Upper lobe of left lung (tissue), 6 donors: ENCODE results near the gene KCNA3. TPM values are rescaled to one million over a fixed set of nuclear protein-coding genes. Genes with fewer than 3 reads are reported as not detected.

Experiments used
- ATAC-seq, 2 donors: fragments of 200-7000 bp; cut with Tn5 transposase; one replicate each; pipeline ENCODE4 v1.9.1; 2022; ENCODE audit warnings: mild to moderate bottlenecking in 2 of 2, moderate library complexity in 2 of 2; ENCODE audit not compliant: low FRiP score in 2 of 2
- DNase-seq, 2 donors: peaks; one replicate each; pipeline ENCODE4 v3.0.0-alpha.2; 2019 to 2020
- H3K27ac ChIP-seq, 4 donors: fragments of 200-600 bp; sonication (generic); one replicate each; pipeline ENCODE4 v1.5.1; 2016 to 2019
- H3K27me3 ChIP-seq, 4 donors: fragments of 200-600 bp; sonication (generic); one replicate each; pipeline ENCODE4 v1.5.1; 2017 to 2019
- H3K36me3 ChIP-seq, 4 donors: fragments of 200-600 bp; sonication (generic); one replicate each; pipeline ENCODE4 v1.5.1; 2016 to 2019
- H3K4me1 ChIP-seq, 4 donors: fragments of 200-600 bp; sonication (generic); one replicate each; pipeline ENCODE4 v1.5.1; 2018 to 2019
- H3K4me3 ChIP-seq, 4 donors: fragments of 200-600 bp; sonication (generic); one replicate each; pipeline ENCODE4 v1.5.1; 2017 to 2019; ENCODE audit warnings: mild to moderate bottlenecking in 2 of 4, moderate library complexity in 1 of 4
- H3K9me3 ChIP-seq, 4 donors: fragments of 200-600 bp; sonication (generic); one replicate each; pipeline ENCODE4 v1.5.1; 2018 to 2019
- CTCF ChIP-seq, 6 experiments: fragments of 450-650 bp in 4 of 6; fragments of 200-600 bp in 2 of 6; sonication (generic) in 2 of 6; IDR thresholded peaks; one replicate each; pipeline ENCODE4 v1.5.1; 2016 to 2019; ENCODE audit warnings: antibody characterized with exemption in 6 of 6
- EP300 ChIP-seq, 4 donors: sonication (generic); formaldehyde crosslinking; IDR thresholded peaks; one replicate each; pipeline ENCODE4 v1.5.1; 2017; ENCODE audit warnings: antibody characterized with exemption in 4 of 4, control low read depth in 2 of 4
- POLR2A ChIP-seq, 4 donors: fragments of 450-650 bp; IDR thresholded peaks; one replicate each; pipeline ENCODE4 v1.5.1; 2016 to 2017; ENCODE audit warnings: antibody characterized with exemption in 4 of 4, mild to moderate bottlenecking in 2 of 4
- POLR2AphosphoS5 ChIP-seq, 2 donors: sonication (generic); formaldehyde crosslinking; IDR thresholded peaks; one replicate each; pipeline ENCODE4 v1.5.1; 2017; ENCODE audit warnings: antibody characterized with exemption in 2 of 2
- WGBS, 2 donors: methylation state at CpG; one replicate each; pipeline ENCODE4 v1.1.5; 2017 to 2018; 5-methylcytosine and 5-hydroxymethylcytosine counted together
- total RNA-seq, 6 donors: library from RNA; depleted of rRNA in 4 of 6; stranded (reverse); fragments of >200 nt in 4 of 6; gene quantifications; one replicate each; pipeline versions ENCODE4 v1.1.0 to v1.2.1, GENCODE V29; 2016 to 2021
- donor health status: DM: no; HTN: no; CAD: no; lungs with moderate emphysema.
- donor health status: DM: no; HTN: yes; CAD: no; lungs with severe emphysema.

KCNA3 gene
- total RNA-seq, 6 donors from 2014 or later: 12.6 to 25.1 (median 19.7) TPM

- H3K9me3 ChIP-seq: no peaks in the 10 kb centered on the region
- no peak overlapping the region for H3K4me3 ChIP-seq
- no peak for DNase-seq
- 70 to 73% methylated on average over 2 of the region's 2 CpGs for WGBS, 2 donors
- H3K27me3 ChIP-seq: no peaks in the 10 kb centered on the region
- no peaks in the 10 kb centered on the region for H3K36me3 ChIP-seq
- H3K4me1 ChIP-seq: peaks cover 0 to 7% (median 4%) of the 10 kb centered on the region in 4 donors
- TF ChIP-seq POLR2A (IDR thresholded peaks at IDR 0.05) (no peak), POLR2AphosphoS5 (IDR thresholded peaks at IDR 0.05) (no peak), EP300 (IDR thresholded peaks at IDR 0.05) (no peak), CTCF (IDR thresholded peaks at IDR 0.05) (no peak)
- peak in 1 of 2 donors; percentile 56 for ATAC-seq
- no peak overlapping the region for H3K27ac ChIP-seq
Measured at GRCh38 chr1:110627764-110628163, 47.0 kb downstream of the KCNA3 start.

GRCh38 chr1:110626889-110627288 is 47.9 kb downstream of the KCNA3 start:
- Histone ChIP-seq H3K4me3 (no peak overlapping the region), H3K27me3 (no peaks in the 10 kb centered on the region), H3K9me3 (no peaks in the 10 kb centered on the region), H3K27ac (no peak overlapping the region), H3K4me1 (peaks cover 0 to 7% (median 4%) of the 10 kb centered on the region in 4 donors), H3K36me3 (no peaks in the 10 kb centered on the region)
- DNase-seq (no peak), ATAC-seq (no peak)
- WGBS, 2 donors: 66 to 70% methylated on average over 7 of the region's 7 CpGs
- TF ChIP-seq POLR2A (IDR thresholded peaks at IDR 0.05) (no peak), EP300 (IDR thresholded peaks at IDR 0.05) (no peak), POLR2AphosphoS5 (IDR thresholded peaks at IDR 0.05) (no peak), CTCF (IDR thresholded peaks at IDR 0.05) (no peak)

Other genes starting within 250 kb of the KCNA3 start
- gene PROK1, start 223.8 kb downstream of the KCNA3 start, total RNA-seq: under 1 TPM in 1 of 6 donors, not detected in 5; 0.33 TPM
- not detected for gene KCNA10, start 155.8 kb downstream of the KCNA3 start, total RNA-seq
- gene KCNA2, start 68.6 kb downstream of the KCNA3 start, total RNA-seq: under 1 TPM; under 0.01 to 0.77 (median 0.23) TPM
- 100 to 1,000 TPM in 4 of 6 donors, 10 to 100 TPM in 2; 80.7 to 181 (median 129) TPM for gene CD53, start 198.2 kb upstream of the KCNA3 start, total RNA-seq